ENCODE data around the gene ULBP1.

- no peak for TF ChIP-seq POLR2AphosphoS5 (IDR thresholded peaks at IDR 0.05; ENCODE audit: low read depth, low read length)
- TF ChIP-seq TAF1 (IDR thresholded peaks at IDR 0.05; ENCODE audit: low read depth, low read length): no peak
- TF ChIP-seq POU2F2 (IDR thresholded peaks at IDR 0.05; ENCODE audit: low read depth, low read length): no peak
- TF ChIP-seq POLR2A (IDR thresholded peaks at IDR 0.05; ENCODE audit: low read depth, low read length): no peak
- no peak for TF ChIP-seq SPI1 (IDR thresholded peaks at IDR 0.05; ENCODE audit: low read depth, low read length)
Observed at GRCh38 chr6:149983145-149983544, 19.4 kb downstream of the ULBP1 start.

All from GM12891 (cell line).